ENCODE data around the gene B4GALT3. TPM values are rescaled to one million over a fixed set of nuclear protein-coding genes. Genes with fewer than 3 reads are reported as not detected.
"Not testable (repeated sequence)": the region's sequence is repeated elsewhere in the genome, so short reads cannot be mapped to it uniquely, and the experiment has no call there.

Gene B4GALT3
- 32.1 TPM for total RNA-seq
- long read RNA-seq, transcript B4GALT3-201 (8 exons, 1,911 nt): major isoform, 84 of 146 reads
- long read RNA-seq, transcript B4GALT3-213 (8 exons, 2,414 nt): minor isoform, 18 of 146 reads
- long read RNA-seq, partial matches to known transcripts: 23 of 146 reads
- long read RNA-seq, other reads (novel, unspliced or antisense): 19 of 146 reads

- peak; percentile 98 for DNase-seq (ENCODE audit: low spot score)
Observed at GRCh38 chr1:161177112-161177935, at the start of gene B4GALT3. B4GALT3 (minus strand) TSS chr1:161177507; CDS start chr1:161176060, 1,447 bp downstream.

DNA sequence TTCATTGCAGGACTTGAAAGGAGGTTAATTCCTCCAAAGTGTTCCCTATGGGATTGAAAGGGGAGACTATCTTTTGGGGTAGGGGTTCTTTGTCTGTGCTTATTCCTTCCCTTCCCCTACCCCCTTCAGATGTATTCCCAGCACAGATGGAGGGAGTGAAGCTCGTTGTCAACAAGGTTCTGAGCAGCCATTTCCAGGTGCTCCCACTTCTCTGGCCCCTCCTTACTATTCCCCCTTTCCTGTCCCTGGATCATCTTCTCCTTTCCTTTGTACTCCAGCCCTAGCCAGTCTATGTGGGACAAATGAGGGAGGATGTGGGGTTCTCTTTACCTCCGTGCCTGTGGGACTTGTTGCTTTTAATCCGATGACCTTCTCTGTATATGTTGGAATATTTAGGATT, 49.5 kb upstream of the B4GALT3 start:
- no peak for DNase-seq (ENCODE audit: low spot score)

- DNase-seq (ENCODE audit: low spot score): no peak
Observed at GRCh38 chr1:161226320-161226711, 49.0 kb upstream of the B4GALT3 start.

- DNase-seq (ENCODE audit: low spot score): peak; percentile 92
Observed at GRCh38 chr1:161225534-161226319, 48.4 kb upstream of the B4GALT3 start, which contains the start of gene TOMM40L. TOMM40L (plus strand) TSS chr1:161226060; CDS start chr1:161226490, 430 bp downstream.

GRCh38 chr1:161225178-161225533, 47.8 kb upstream of the B4GALT3 start:
- no peak for DNase-seq (ENCODE audit: low spot score)

DNA sequence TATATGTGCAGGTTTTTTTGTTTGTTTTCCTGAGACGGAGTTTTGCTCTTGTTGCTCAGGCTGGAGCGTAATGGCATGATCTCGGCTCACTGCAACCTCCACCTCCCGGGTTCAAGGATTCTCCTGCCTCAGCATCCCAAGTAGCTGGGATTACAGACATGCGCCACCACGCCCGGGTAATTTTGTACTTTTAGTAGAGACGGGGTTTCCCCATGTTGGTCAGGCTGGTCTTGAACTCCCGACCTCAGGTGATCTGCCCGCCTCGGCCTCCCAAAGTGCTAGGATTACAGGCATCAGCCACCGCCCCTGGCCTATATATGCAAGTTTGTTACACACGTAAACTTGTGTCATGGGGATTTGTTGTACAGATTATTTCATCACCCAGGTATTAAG, 47.4 kb upstream of the B4GALT3 start:
- not testable (repeated sequence) for DNase-seq (ENCODE audit: low spot score)

DNA sequence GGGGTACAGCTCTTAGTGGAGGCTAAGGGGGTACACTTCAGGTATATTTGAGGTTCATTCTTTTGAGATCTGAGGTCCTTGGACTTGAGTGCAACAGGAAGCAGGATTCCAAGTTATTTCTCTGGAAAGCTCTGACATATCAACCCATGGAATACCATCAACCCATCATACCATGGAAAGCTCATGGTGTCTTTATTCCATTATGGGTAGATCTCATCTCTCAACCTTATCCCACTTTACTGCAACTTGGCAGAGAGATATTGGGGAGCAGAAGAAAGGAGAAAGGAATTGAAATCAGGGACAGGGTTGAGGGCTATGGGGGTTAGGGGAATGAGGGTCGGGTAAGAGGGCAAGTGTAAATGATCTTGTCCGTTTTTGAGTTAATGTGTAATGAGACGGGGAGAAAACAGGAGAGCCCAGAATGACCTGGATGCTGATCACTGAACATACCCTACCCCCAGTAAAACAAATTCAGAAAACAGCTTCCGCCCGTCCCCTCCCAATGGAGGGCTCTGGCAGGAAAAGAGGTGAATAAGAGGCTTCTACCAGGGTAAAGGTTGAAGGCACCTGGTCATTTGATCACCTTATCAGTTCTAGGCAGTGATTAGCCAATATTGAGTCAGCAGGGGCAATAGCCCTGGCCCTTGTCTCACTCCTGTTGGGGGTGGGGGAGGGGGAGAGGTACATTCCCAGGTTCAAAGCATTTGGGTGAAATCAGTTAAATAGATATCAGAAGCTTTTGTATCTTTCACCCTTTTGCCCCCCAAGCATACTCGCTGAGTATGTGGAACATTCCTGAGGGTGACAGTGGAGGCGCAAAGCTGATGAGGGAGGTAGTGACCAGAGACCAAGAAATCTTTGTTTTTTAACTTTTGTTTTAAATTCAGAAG, 46.7 kb upstream of the B4GALT3 start:
- no peak for DNase-seq (ENCODE audit: low spot score)

DNA sequence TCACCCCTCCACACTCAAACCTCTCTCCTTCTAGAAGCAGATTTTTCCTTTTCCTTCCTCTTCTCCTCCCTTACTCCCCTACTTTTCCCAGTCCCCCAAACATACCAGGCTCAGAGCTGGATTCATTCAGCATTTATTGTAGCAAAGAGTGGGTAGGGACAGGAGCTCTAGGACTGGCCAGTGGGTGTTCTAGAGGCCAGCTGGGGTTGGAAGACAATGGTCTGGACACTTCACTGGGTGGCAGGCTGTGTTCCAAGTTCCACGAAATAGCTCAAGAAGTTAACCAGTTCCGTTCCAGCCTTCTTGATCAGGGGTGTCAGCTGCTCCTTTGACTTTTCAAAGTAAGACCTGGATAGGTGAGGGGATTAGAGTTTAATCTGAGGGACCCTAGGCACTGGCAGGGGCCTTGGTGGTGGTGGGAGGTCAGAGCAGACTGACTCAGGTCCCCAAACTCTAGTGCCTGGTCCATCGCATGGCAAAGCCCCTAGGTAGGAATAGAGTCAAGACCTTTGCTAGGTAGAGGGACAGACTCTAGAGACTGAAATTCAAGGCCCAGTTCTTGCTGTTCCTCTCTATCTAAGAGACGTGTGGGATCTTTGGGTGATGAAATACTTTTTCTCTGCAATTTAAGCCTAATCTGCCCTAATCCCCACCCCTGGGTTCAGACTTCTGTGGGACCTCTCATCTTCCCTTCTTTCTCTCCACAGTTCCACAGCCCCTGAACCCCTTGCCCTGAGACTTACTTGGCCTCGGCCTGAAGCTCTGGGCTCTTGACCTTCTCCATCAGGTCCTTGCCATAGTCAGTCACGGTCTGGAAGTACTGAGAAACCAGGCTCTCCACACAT, 45.1 kb upstream of the B4GALT3 start:
- no peak for DNase-seq (ENCODE audit: low spot score)

GRCh38 chr1:161220002-161220401, 42.7 kb upstream of the B4GALT3 start:
- no peak for DNase-seq (ENCODE audit: low spot score)

- DNase-seq (ENCODE audit: low spot score): no peak
Observed at GRCh38 chr1:161219078-161219892, 42.0 kb upstream of the B4GALT3 start.

- no peak for DNase-seq (ENCODE audit: low spot score)
Observed at GRCh38 chr1:161218301-161219077, 41.2 kb upstream of the B4GALT3 start.

GRCh38 chr1:161217831-161218230, 40.5 kb upstream of the B4GALT3 start:
- no peak for DNase-seq (ENCODE audit: low spot score)

DNA sequence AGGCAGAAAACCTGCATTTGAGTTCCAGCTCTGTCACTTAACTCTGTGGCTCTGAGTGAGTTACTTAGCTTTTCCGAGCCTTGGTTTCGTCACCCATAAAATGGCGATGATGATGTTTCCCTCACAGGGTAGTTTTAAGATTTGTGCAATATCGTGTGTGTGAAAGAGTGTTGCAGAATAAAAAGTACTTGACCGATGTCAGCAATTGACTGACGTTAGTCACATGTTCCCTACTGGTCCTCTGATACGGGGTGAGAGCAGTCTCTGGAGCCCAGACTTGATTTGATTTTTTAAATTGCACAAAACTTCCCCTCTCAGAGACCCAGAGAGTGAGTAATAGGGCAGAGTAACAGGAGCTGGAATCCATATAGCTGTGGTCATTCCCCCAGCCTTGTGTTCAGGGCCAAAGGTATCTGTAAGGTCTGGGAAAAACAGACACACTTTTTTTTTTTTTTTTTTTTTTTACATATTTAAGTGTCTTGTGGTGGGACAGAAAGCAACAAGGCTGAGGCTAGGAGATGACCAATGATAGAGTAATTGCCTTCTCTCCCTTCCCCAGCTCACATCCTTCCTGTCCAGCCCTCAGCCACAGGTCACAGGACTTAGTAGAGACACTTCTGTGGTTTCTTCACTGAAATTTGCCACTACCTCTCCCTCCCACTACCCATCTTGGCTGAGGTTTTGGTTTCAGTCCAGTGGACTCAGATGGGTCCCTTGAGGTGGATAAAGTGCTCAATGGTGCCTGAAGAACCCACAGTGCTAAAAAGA, 39.8 kb upstream of the B4GALT3 start:
- no peak for DNase-seq (ENCODE audit: low spot score)

GRCh38 chr1:161215076-161215475, 37.8 kb upstream of the B4GALT3 start, which contains the start of gene FCER1G:
FCER1G (plus strand) TSS chr1:161215295; CDS start chr1:161215322, 27 bp downstream.
- DNase-seq (ENCODE audit: low spot score): no peak

DNA sequence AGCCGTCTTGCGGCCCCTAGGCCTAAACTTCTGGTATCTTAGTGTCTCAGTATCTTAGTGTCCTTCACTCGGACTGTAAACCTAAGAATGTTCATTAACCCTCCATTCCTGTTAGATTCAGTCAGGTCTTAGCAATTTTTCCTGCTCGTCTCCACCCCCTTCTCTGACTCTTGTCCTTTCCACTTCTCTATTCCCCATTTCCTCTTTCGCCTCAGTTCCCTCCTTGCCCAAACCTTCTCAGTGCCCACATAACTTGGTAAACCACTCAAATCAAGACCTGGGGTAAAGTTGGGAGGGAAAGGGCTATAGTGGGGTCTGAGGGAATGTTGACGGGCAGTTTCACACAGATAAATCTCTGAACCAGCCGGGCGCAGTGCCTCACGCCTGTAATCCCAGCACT, 37.1 kb upstream of the B4GALT3 start:
- DNase-seq (ENCODE audit: low spot score): no peak

GRCh38 chr1:161209790-161210409, 32.6 kb upstream of the B4GALT3 start:
- no peak for DNase-seq (ENCODE audit: low spot score)

GRCh38 chr1:161207173-161207572, 29.9 kb upstream of the B4GALT3 start:
- no peak for DNase-seq (ENCODE audit: low spot score)
